Measurements from ENCODE around the gene FBXO4. TPM values are rescaled to one million over a fixed set of nuclear protein-coding genes. Genes with fewer than 3 reads are reported as not detected.
"Not testable (repeated sequence)": the region's sequence is repeated elsewhere in the genome, so short reads cannot be mapped to it uniquely, and the experiment has no call there.

Gene FBXO4
- total and polyA plus RNA-seq, 4 donors = 13.7 to 17.0 (median 15.6) TPM

GRCh38 chr5:41973087-41973486 is 48.0 kb downstream of the FBXO4 start:
- no peaks in the 10 kb centered on the region for H3K36me3 ChIP-seq (ENCODE audit: control insufficient read depth, insufficient read depth, low read length)
- no peak overlapping the region for H3K4me3 ChIP-seq (ENCODE audit: low read depth, low read length)
- H3K9me3 ChIP-seq (ENCODE audit: control insufficient read depth, insufficient read depth, low read length) = no peaks in the 10 kb centered on the region
- H3K27me3 ChIP-seq (ENCODE audit: control insufficient read depth, insufficient read depth, low read length) = no peaks in the 10 kb centered on the region
- WGBS (ENCODE audit: insufficient coverage) = no CpG with 5 or more reads among the region's 3 CpGs
- no peak overlapping the region for H3K27ac ChIP-seq (ENCODE audit: low read depth, low read length)
- no peaks in the 10 kb centered on the region for H3K4me1 ChIP-seq (ENCODE audit: control insufficient read depth, insufficient read depth, low read length)
- DNase-seq (ENCODE audit: low read depth in 4 of 6, low spot score in 6 of 6) = no peak

GRCh38 chr5:41973887-41974286 is 48.8 kb downstream of the FBXO4 start:
- H3K27ac ChIP-seq (ENCODE audit: low read depth, low read length) = no peak overlapping the region
- no peaks in the 10 kb centered on the region for H3K36me3 ChIP-seq (ENCODE audit: control insufficient read depth, insufficient read depth, low read length)
- WGBS (ENCODE audit: insufficient coverage) = no CpG with 5 or more reads among the region's 2 CpGs
- DNase-seq (ENCODE audit: low read depth in 4 of 6, low spot score in 6 of 6) = no peak
- no peaks in the 10 kb centered on the region for H3K27me3 ChIP-seq (ENCODE audit: control insufficient read depth, insufficient read depth, low read length)
- H3K9me3 ChIP-seq (ENCODE audit: control insufficient read depth, insufficient read depth, low read length) = no peaks in the 10 kb centered on the region
- no peaks in the 10 kb centered on the region for H3K4me1 ChIP-seq (ENCODE audit: control insufficient read depth, insufficient read depth, low read length)
- H3K4me3 ChIP-seq (ENCODE audit: low read depth, low read length) = no peak overlapping the region

GRCh38 chr5:41978676-41979075 is 53.6 kb downstream of the FBXO4 start:
- Histone ChIP-seq H3K27me3 (ENCODE audit: control insufficient read depth, insufficient read depth, low read length) (no peaks in the 10 kb centered on the region), H3K36me3 (ENCODE audit: control insufficient read depth, insufficient read depth, low read length) (no peaks in the 10 kb centered on the region), H3K4me3 (ENCODE audit: low read depth, low read length) (no peak overlapping the region), H3K9me3 (ENCODE audit: control insufficient read depth, insufficient read depth, low read length) (no peaks in the 10 kb centered on the region), H3K27ac (ENCODE audit: low read depth, low read length) (no peak overlapping the region), H3K4me1 (ENCODE audit: control insufficient read depth, insufficient read depth, low read length) (no peaks in the 10 kb centered on the region)
- WGBS (ENCODE audit: insufficient coverage) = no CpG with 5 or more reads among the region's 1 CpG
- no peak for DNase-seq (ENCODE audit: low read depth in 4 of 6, low spot score in 6 of 6)

- Histone ChIP-seq H3K36me3 (ENCODE audit: control insufficient read depth, insufficient read depth, low read length) (no peaks in the 10 kb centered on the region), H3K4me3 (ENCODE audit: low read depth, low read length) (no peak overlapping the region), H3K27me3 (ENCODE audit: control insufficient read depth, insufficient read depth, low read length) (no peaks in the 10 kb centered on the region), H3K27ac (ENCODE audit: low read depth, low read length) (no peak overlapping the region), H3K9me3 (ENCODE audit: control insufficient read depth, insufficient read depth, low read length) (no peaks in the 10 kb centered on the region), H3K4me1 (ENCODE audit: control insufficient read depth, insufficient read depth, low read length) (no peaks in the 10 kb centered on the region)
- WGBS (ENCODE audit: insufficient coverage) = no CpG with 5 or more reads among the region's 2 CpGs
- no peak for DNase-seq (ENCODE audit: low read depth in 4 of 6, low spot score in 6 of 6)
These were observed 55.3 kb downstream of the FBXO4 start for GRCh38 chr5:41980396-41980795.

- Histone ChIP-seq H3K36me3 (ENCODE audit: control insufficient read depth, insufficient read depth, low read length) (no peaks in the 10 kb centered on the region), H3K4me1 (ENCODE audit: control insufficient read depth, insufficient read depth, low read length) (no peaks in the 10 kb centered on the region), H3K9me3 (ENCODE audit: control insufficient read depth, insufficient read depth, low read length) (no peaks in the 10 kb centered on the region), H3K4me3 (ENCODE audit: low read depth, low read length) (no peak overlapping the region), H3K27ac (ENCODE audit: low read depth, low read length) (no peak overlapping the region), H3K27me3 (ENCODE audit: control insufficient read depth, insufficient read depth, low read length) (no peaks in the 10 kb centered on the region)
- no peak for DNase-seq (ENCODE audit: low read depth in 4 of 6, low spot score in 6 of 6)
These were observed 55.8 kb downstream of the FBXO4 start for GRCh38 chr5:41980870-41981269.

GRCh38 chr5:41982858-41983257 is 57.8 kb downstream of the FBXO4 start:
- not testable (repeated sequence) for H3K4me3 ChIP-seq (ENCODE audit: low read depth, low read length); H3K27me3 ChIP-seq (ENCODE audit: control insufficient read depth, insufficient read depth, low read length); H3K9me3 ChIP-seq (ENCODE audit: control insufficient read depth, insufficient read depth, low read length); H3K4me1 ChIP-seq (ENCODE audit: control insufficient read depth, insufficient read depth, low read length); H3K36me3 ChIP-seq (ENCODE audit: control insufficient read depth, insufficient read depth, low read length); DNase-seq (ENCODE audit: low read depth in 4 of 6, low spot score in 6 of 6); H3K27ac ChIP-seq (ENCODE audit: low read depth, low read length)
- WGBS (ENCODE audit: insufficient coverage) = no CpG with 5 or more reads among the region's 2 CpGs

GRCh38 chr5:41983284-41983683 is 58.2 kb downstream of the FBXO4 start:
- DNase-seq (ENCODE audit: low read depth in 4 of 6, low spot score in 6 of 6) = no peak
- Histone ChIP-seq H3K27me3 (ENCODE audit: control insufficient read depth, insufficient read depth, low read length) (no peaks in the 10 kb centered on the region), H3K4me3 (ENCODE audit: low read depth, low read length) (no peak overlapping the region)

GRCh38 chr5:41985945-41986695 is 61.0 kb downstream of the FBXO4 start:
- DNase-seq (ENCODE audit: low read depth in 4 of 6, low spot score in 6 of 6) = no peak
- no peaks in the 10 kb centered on the region for H3K36me3 ChIP-seq (ENCODE audit: control insufficient read depth, insufficient read depth, low read length)
- no peaks in the 10 kb centered on the region for H3K27me3 ChIP-seq (ENCODE audit: control insufficient read depth, insufficient read depth, low read length)
- no peak overlapping the region for H3K4me3 ChIP-seq (ENCODE audit: low read depth, low read length)
- no peak overlapping the region for H3K27ac ChIP-seq (ENCODE audit: low read depth, low read length)
- no peaks in the 10 kb centered on the region for H3K4me1 ChIP-seq (ENCODE audit: control insufficient read depth, insufficient read depth, low read length)
- no peaks in the 10 kb centered on the region for H3K9me3 ChIP-seq (ENCODE audit: control insufficient read depth, insufficient read depth, low read length)
- no CpG with 5 or more reads among the region's 3 CpGs for WGBS (ENCODE audit: insufficient coverage)

More at GRCh38 chr5:41983284-41983683, 58.2 kb downstream of the FBXO4 start:
- Histone ChIP-seq H3K9me3 (ENCODE audit: control insufficient read depth, insufficient read depth, low read length) (no peaks in the 10 kb centered on the region), H3K4me1 (ENCODE audit: control insufficient read depth, insufficient read depth, low read length) (no peaks in the 10 kb centered on the region), H3K36me3 (ENCODE audit: control insufficient read depth, insufficient read depth, low read length) (no peaks in the 10 kb centered on the region), H3K27ac (ENCODE audit: low read depth, low read length) (no peak overlapping the region)

Small RNA genes lying within 50 kb of the gene (small RNA-seq; reads per million reads assigned to genes)
- not detected for gene RF00019 (ENCODE audit: low replicate concordance)

Other genes starting within 250 kb of the FBXO4 start
- 100 to 1,000 TPM in 1 of 2 donors, 10 to 100 TPM in 1; 50.9 to 103 TPM for gene OXCT1, start 54.9 kb upstream of the FBXO4 start, total RNA-seq
- 10 to 100 TPM; 91.5 to 98.4 TPM for gene OXCT1, start 54.9 kb upstream of the FBXO4 start, polyA plus RNA-seq (ENCODE audit: insufficient read length in 2 of 2)
- gene RIMOC1, start 20.9 kb upstream of the FBXO4 start, total RNA-seq = 10 to 100 TPM; 17.7 to 34.1 TPM
- gene RIMOC1, start 20.9 kb upstream of the FBXO4 start, polyA plus RNA-seq (ENCODE audit: insufficient read length in 2 of 2) = 10 to 100 TPM; 27.0 to 35.7 TPM

Measured in spinal cord (tissue), 10 donors.